Tibial nerve (tissue), 4 donors: Measurements from ENCODE around the gene TPD52L2.

Source experiments
- CTCF ChIP-seq, 5 experiments: fragments of 200-600 bp in 3 of 5; fragments of 450-650 bp in 2 of 5; sonication (generic) in 3 of 5; IDR thresholded peaks; one replicate each; pipeline ENCODE4 v1.5.1; 2016 to 2019; ENCODE audit warnings: antibody characterized with exemption in 5 of 5, mild to moderate bottlenecking in 3 of 5, moderate library complexity in 2 of 5
- EP300 ChIP-seq, 2 donors: sonication (generic); formaldehyde crosslinking; IDR thresholded peaks; one replicate each; pipeline ENCODE4 v1.6.1; 2017; ENCODE audit warnings: antibody characterized with exemption in 2 of 2, mild to moderate bottlenecking in 1 of 2
- POLR2A ChIP-seq, 2 donors: fragments of 450-650 bp; IDR thresholded peaks; one replicate each; pipeline ENCODE4 v1.6.1; 2017; ENCODE audit warnings: antibody characterized with exemption in 2 of 2, mild to moderate bottlenecking in 2 of 2, moderate library complexity in 2 of 2

DNA sequence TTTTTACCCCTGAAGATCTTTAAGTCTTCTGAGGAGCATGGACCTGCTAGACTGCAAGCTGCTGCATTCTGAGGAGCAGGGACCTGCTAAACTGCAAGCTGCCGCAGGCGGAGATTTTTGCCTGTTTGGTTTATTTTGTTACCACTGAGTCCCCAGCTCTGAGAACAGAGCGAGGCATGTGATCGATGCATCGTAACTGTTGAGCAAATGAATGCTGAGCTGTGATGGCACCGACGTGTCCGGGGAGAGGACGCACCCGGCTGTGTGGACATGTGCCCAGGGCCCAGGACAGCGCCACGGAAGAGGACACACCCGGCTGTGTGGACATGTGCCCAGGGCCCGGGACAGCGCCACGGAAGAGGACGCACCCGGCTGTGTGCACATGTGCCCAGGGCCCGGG lies 54.1 kb downstream of the TPD52L2 start:
- TF ChIP-seq POLR2A (IDR thresholded peaks at IDR 0.05) (no peak), CTCF (IDR thresholded peaks at IDR 0.05) (no peak), EP300 (IDR thresholded peaks at IDR 0.05) (no peak)
